Neutrophil (primary cell): ENCODE measurements around the gene OR12D1.

Experiments
- H3K27ac ChIP-seq: fragments of 200-600 bp; sonication (generic); 2 replicates; pipeline ENCODE4 v1.5.1; 2016; ENCODE audit warnings: mild to moderate bottlenecking, moderate library complexity
- H3K27me3 ChIP-seq: fragments of 200-600 bp; sonication (generic); 2 replicates; pipeline ENCODE4 v1.6.0; 2016; ENCODE audit warnings: mild to moderate bottlenecking
- H3K36me3 ChIP-seq: fragments of 200-600 bp; sonication (generic); 2 replicates; pipeline ENCODE4 v1.5.1; 2017
- H3K4me1 ChIP-seq, 2 experiments: fragments of 200-600 bp in 1 of 2; sonication (generic) in 1 of 2; 1 replicate in 1 of 2; 2 replicates in 1 of 2; pipeline versions ENCODE4 v1.5.1 to v1.6.1; 2013 to 2016; ENCODE audit warnings: low read depth in 1 of 2, low read length in 1 of 2, mild to moderate bottlenecking in 1 of 2, moderate library complexity in 1 of 2; ENCODE audit not compliant: control insufficient read depth in 1 of 2, insufficient read depth in 1 of 2
- H3K4me3 ChIP-seq, 2 experiments: fragments of 200-600 bp in 1 of 2; sonication (generic) in 1 of 2; 1 replicate in 1 of 2; 2 replicates in 1 of 2; pipeline ENCODE4 v1.5.1; 2013 to 2016; ENCODE audit warnings: low read depth in 1 of 2, low read length in 1 of 2, mild to moderate bottlenecking in 1 of 2, moderate library complexity in 1 of 2
- H3K9me3 ChIP-seq: fragments of 200-600 bp; sonication (generic); 2 replicates; pipeline ENCODE4 v1.5.1; 2016
- CTCF ChIP-seq: fragments of 200-600 bp; sonication (generic); IDR thresholded peaks from 2 replicates; pipeline ENCODE4 v1.5.1; 2016; ENCODE audit warnings: antibody characterized with exemption

The OR12D1 gene

GRCh38 chr6:29451471-29452193 is 36.9 kb downstream of the OR12D1 start:
- H3K4me3 ChIP-seq, result no peak overlapping the region
- no peaks in the 10 kb centered on the region for H3K9me3 ChIP-seq
- H3K4me1 ChIP-seq, result no peaks in the 10 kb centered on the region
- no peak overlapping the region for H3K27ac ChIP-seq
- no peaks in the 10 kb centered on the region for H3K27me3 ChIP-seq
- no peak for TF ChIP-seq CTCF
- no peaks in the 10 kb centered on the region for H3K36me3 ChIP-seq

- no peak for TF ChIP-seq CTCF
- Histone ChIP-seq H3K9me3 (no peaks in the 10 kb centered on the region), H3K36me3 (no peaks in the 10 kb centered on the region), H3K27me3 (peaks cover 4% of the 10 kb centered on the region), H3K4me1 (no peaks in the 10 kb centered on the region), H3K27ac (no peak within 1 kb of the TSS), H3K4me3 (no peak within 1 kb of the TSS)
Measured at GRCh38 chr6:29456971-29457370, 42.2 kb downstream of the OR12D1 start, which contains the start of the genes OR11A1 and OR2H1. Gene OR11A1 (minus strand): TSS chr6:29457071. CDS start chr6:29427641, 29,430 bp downstream. Gene OR2H1 (plus strand): TSS chr6:29457155. CDS start chr6:29461770, 4,615 bp downstream.

- no peak overlapping the region for H3K27ac ChIP-seq
- H3K4me3 ChIP-seq, result no peak overlapping the region
- no peaks in the 10 kb centered on the region for H3K4me1 ChIP-seq
- H3K27me3 ChIP-seq, result peaks cover 4% of the 10 kb centered on the region
- TF ChIP-seq CTCF, result no peak
- H3K36me3 ChIP-seq, result no peaks in the 10 kb centered on the region
- no peaks in the 10 kb centered on the region for H3K9me3 ChIP-seq
Measured at GRCh38 chr6:29461021-29461814, 46.5 kb downstream of the OR12D1 start.

- no peaks in the 10 kb centered on the region for H3K4me1 ChIP-seq
- no peaks in the 10 kb centered on the region for H3K9me3 ChIP-seq
- H3K27ac ChIP-seq, result no peak overlapping the region
- no peaks in the 10 kb centered on the region for H3K36me3 ChIP-seq
- H3K27me3 ChIP-seq, result peaks cover 4% of the 10 kb centered on the region
- no peak overlapping the region for H3K4me3 ChIP-seq
- no peak for TF ChIP-seq CTCF
Measured at GRCh38 chr6:29462022-29462421, 47.3 kb downstream of the OR12D1 start.

- no peaks in the 10 kb centered on the region for H3K36me3 ChIP-seq
- TF ChIP-seq CTCF, result no peak
Measured at GRCh38 chr6:29465279-29465678, 50.6 kb downstream of the OR12D1 start.

More at GRCh38 chr6:29465279-29465678, 50.6 kb downstream of the OR12D1 start:
- Histone ChIP-seq H3K4me1 (no peaks in the 10 kb centered on the region), H3K27me3 (no peaks in the 10 kb centered on the region), H3K4me3 (no peak overlapping the region), H3K27ac (no peak overlapping the region), H3K9me3 (no peaks in the 10 kb centered on the region)
